Measurements from ENCODE around the gene NECTIN2. TPM values are rescaled to one million over a fixed set of nuclear protein-coding genes. Genes with fewer than 3 reads are reported as not detected.

Gene NECTIN2
- total RNA-seq, 1 donor from 2014 or later: 103 TPM

Other genes with a start within 250 kb of the NECTIN2 start
- not detected for gene IGSF23, start 232.7 kb upstream of the NECTIN2 start, total RNA-seq
- 30.3 TPM for gene PVR, start 202.4 kb upstream of the NECTIN2 start, total RNA-seq
- gene CEACAM19, start 174.8 kb upstream of the NECTIN2 start, total RNA-seq: 3.7 TPM
- gene CEACAM16, start 147.1 kb upstream of the NECTIN2 start, total RNA-seq: not detected
- 73.8 TPM for gene BCL3, start 97.6 kb upstream of the NECTIN2 start, total RNA-seq
- not detected for gene CBLC, start 68.4 kb upstream of the NECTIN2 start, total RNA-seq
- gene BCAM, start 37.2 kb upstream of the NECTIN2 start, total RNA-seq: 42.3 TPM
- 60.5 TPM for gene TOMM40, start 45.0 kb downstream of the NECTIN2 start, total RNA-seq
- 162 TPM for gene APOE, start 59.5 kb downstream of the NECTIN2 start, total RNA-seq
- gene APOC1, start 68.3 kb downstream of the NECTIN2 start, total RNA-seq: 32.3 TPM
- not detected for gene APOC4, start 95.9 kb downstream of the NECTIN2 start, total RNA-seq
- gene APOC2, start 99.8 kb downstream of the NECTIN2 start, total RNA-seq: 1.8 TPM
- gene CLPTM1, start 109.1 kb downstream of the NECTIN2 start, total RNA-seq: 109 TPM
- gene RELB, start 155.2 kb downstream of the NECTIN2 start, total RNA-seq: 17.7 TPM
- gene CLASRP, start 192.7 kb downstream of the NECTIN2 start, total RNA-seq: 78.3 TPM
- 0.61 TPM for gene ZNF296, start 230.2 kb downstream of the NECTIN2 start, total RNA-seq
- gene GEMIN7, start 233.0 kb downstream of the NECTIN2 start, total RNA-seq: 18.3 TPM
- gene PPP1R37, start 246.9 kb downstream of the NECTIN2 start, total RNA-seq: 22.0 TPM